IPS-18c (cell line): Measurements from ENCODE around the gene PREPL.

Source experiments
- H3K4me3 ChIP-seq: 2 replicates; pipeline ENCODE4 v1.7.0; 2013; ENCODE audit warnings: low read depth, mild to moderate bottlenecking, low read length, moderate library complexity; ENCODE audit not compliant: insufficient read depth
- H3K9me3 ChIP-seq: one replicate; pipeline ENCODE4 v1.6.1; 2013; ENCODE audit warnings: mild to moderate bottlenecking, low read length, moderate library complexity; ENCODE audit not compliant: control insufficient read depth, insufficient read depth

The PREPL gene

GRCh38 chr2:44354761-44355160 is 6.5 kb downstream of the PREPL start:
- H3K9me3 ChIP-seq: no peaks in the 10 kb centered on the region
- H3K4me3 ChIP-seq: no peak overlapping the region

- no peaks in the 10 kb centered on the region for H3K9me3 ChIP-seq
- no peak overlapping the region for H3K4me3 ChIP-seq
Observed at GRCh38 chr2:44352510-44352909, 8.8 kb downstream of the PREPL start.

GRCh38 chr2:44351676-44352075 is 9.6 kb downstream of the PREPL start:
- H3K4me3 ChIP-seq: no peak overlapping the region
- H3K9me3 ChIP-seq: no peaks in the 10 kb centered on the region

- Histone ChIP-seq H3K4me3 (no peak overlapping the region), H3K9me3 (no peaks in the 10 kb centered on the region)
Observed at GRCh38 chr2:44351088-44351487, 10.2 kb downstream of the PREPL start.

GRCh38 chr2:44349506-44349905 is 11.8 kb downstream of the PREPL start:
- Histone ChIP-seq H3K4me3 (no peak overlapping the region), H3K9me3 (no peaks in the 10 kb centered on the region)

- H3K4me3 ChIP-seq: no peak overlapping the region
- no peaks in the 10 kb centered on the region for H3K9me3 ChIP-seq
Observed at GRCh38 chr2:44348400-44348799, 12.9 kb downstream of the PREPL start.

- H3K4me3 ChIP-seq: no peak overlapping the region
- no peaks in the 10 kb centered on the region for H3K9me3 ChIP-seq
Observed at GRCh38 chr2:44347526-44347925, 13.8 kb downstream of the PREPL start.

- no peak overlapping the region for H3K4me3 ChIP-seq
- H3K9me3 ChIP-seq: no peaks in the 10 kb centered on the region
Observed at GRCh38 chr2:44342854-44343253, 18.4 kb downstream of the PREPL start.

GRCh38 chr2:44335806-44336538 is 25.3 kb downstream of the PREPL start:
- Histone ChIP-seq H3K9me3 (no peaks in the 10 kb centered on the region), H3K4me3 (no peak overlapping the region)

- H3K4me3 ChIP-seq: no peak overlapping the region
- no peaks in the 10 kb centered on the region for H3K9me3 ChIP-seq
Observed at GRCh38 chr2:44333994-44334393, 27.3 kb downstream of the PREPL start.

- no peak overlapping the region for H3K4me3 ChIP-seq
- no peaks in the 10 kb centered on the region for H3K9me3 ChIP-seq
Observed at GRCh38 chr2:44330801-44331200, 30.5 kb downstream of the PREPL start.

GRCh38 chr2:44329343-44329742 is 32.0 kb downstream of the PREPL start:
- no peaks in the 10 kb centered on the region for H3K9me3 ChIP-seq
- no peak overlapping the region for H3K4me3 ChIP-seq

- no peak overlapping the region for H3K4me3 ChIP-seq
Observed at GRCh38 chr2:44328750-44329149, 32.5 kb downstream of the PREPL start.

GRCh38 chr2:44326548-44327264 is 34.6 kb downstream of the PREPL start:
- no peak overlapping the region for H3K4me3 ChIP-seq
- H3K9me3 ChIP-seq: no peaks in the 10 kb centered on the region

More at GRCh38 chr2:44328750-44329149, 32.5 kb downstream of the PREPL start:
- no peaks in the 10 kb centered on the region for H3K9me3 ChIP-seq

- Histone ChIP-seq H3K4me3 (no peak overlapping the region), H3K9me3 (no peaks in the 10 kb centered on the region)
Observed at GRCh38 chr2:44325897-44326296, 35.4 kb downstream of the PREPL start.

- Histone ChIP-seq H3K4me3 (no peak overlapping the region), H3K9me3 (no peaks in the 10 kb centered on the region)
Observed at GRCh38 chr2:44324971-44325426, 36.3 kb downstream of the PREPL start.

- no peak overlapping the region for H3K4me3 ChIP-seq
- H3K9me3 ChIP-seq: no peaks in the 10 kb centered on the region
Observed at GRCh38 chr2:44321360-44321759, 39.9 kb downstream of the PREPL start.

GRCh38 chr2:44320832-44321231 is 40.5 kb downstream of the PREPL start:
- H3K4me3 ChIP-seq: no peak overlapping the region

More at GRCh38 chr2:44320832-44321231, 40.5 kb downstream of the PREPL start:
- no peaks in the 10 kb centered on the region for H3K9me3 ChIP-seq
